ENCODE results near the gene MADD. TPM values are rescaled to one million over a fixed set of nuclear protein-coding genes. Genes with fewer than 3 reads are reported as not detected.

Gene MADD
- total RNA-seq, 1 donor from 2014 or later = 88.1 TPM

DNA sequence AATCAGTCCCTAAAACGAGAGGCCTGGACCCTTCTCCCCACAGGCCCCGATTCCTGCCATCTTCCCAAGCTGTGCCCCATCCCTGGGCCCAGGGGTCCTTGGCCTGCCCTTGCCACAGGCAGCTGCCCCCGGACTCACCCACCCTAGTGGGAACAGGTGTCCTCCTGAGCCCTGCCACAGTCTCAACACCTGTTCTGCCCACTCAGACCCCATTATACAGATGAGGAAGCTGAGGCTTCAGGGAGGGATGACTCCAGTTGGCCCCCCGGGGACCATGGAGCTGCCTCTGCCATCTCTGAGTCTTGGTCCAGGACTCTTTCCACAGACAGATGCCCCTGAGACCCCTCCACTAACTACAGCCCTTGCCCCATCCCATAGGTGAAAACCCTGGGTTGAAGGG lies 66.7 kb downstream of the MADD start:
- intact Hi-C loops (cut with micrococcal nuclease) = no loop called here

DNA sequence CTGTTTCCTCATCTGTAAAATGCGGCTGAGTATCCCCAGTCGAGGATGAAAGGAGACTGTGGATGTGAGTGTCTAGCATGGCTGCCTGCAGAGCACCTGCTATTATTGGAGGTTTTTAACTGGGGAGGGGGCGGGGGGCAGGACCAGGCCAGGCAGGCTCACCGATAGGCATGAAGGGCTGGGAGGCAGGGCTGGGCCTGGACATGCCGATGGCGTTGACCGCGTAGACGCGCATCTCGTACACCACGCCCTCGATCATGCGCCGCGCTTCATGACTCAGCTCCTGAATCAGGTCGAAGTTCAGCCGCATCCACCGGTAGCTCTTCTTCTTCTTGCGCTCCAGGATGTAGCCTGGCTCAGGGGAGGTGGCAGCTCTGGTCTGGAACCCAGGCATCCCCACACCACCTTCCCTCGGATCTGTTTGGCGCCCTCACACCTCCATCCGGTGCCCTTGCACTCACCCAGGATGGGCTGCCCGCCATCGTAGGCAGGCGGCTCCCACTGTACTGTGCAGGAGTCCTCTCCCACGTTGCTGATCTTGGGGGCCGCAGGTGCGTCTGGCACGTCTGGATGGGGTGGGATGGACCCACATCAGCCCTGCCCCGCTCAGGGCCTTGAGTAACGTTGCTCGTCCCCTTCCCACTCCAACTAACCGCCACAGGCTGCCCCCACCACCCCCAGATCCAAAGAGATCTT lies 67.4 kb downstream of the MADD start:
- intact Hi-C loops (cut with micrococcal nuclease) = no loop called here

DNA sequence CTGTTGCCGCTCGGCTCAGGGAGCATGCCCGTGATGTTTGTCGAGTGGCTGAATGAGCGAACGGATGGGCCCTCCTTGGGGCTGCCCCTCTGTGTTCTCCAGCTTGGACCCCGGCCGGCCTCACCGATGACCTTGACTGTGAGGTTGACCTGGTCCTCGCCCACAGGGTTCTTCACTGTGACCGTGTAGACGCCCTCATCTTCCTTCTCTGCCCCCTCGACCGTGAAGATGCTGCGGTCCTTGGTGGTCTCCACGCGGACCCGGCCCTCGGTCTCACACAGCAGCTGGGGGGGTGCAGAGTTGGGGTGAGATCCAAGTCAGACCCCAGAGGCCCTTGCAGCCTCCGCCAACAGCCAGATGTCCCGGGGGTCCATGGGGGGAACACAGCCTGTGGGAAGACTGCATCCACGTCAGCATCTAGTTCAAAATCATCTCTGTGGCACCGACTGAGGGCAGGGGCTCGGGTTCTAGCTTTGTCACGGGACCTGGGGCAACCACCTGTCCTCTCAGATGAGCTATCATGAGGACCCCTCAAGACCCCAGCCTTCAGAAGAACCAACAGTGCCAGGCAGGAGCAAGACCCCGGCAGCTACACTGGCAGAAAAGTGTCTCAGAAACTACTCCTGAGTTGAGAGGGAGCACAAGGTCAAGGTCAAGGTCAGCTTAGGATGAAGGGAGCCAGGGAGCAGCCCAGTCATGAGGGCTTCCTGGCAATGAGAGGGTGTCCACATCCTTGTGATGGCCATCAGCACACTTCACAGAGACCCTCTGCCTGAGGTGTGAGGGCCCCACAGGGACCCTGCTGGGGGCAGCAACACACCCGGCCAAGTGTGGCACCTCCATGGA lies 68.7 kb downstream of the MADD start:
- intact Hi-C loops (cut with micrococcal nuclease) = no loop called here

DNA sequence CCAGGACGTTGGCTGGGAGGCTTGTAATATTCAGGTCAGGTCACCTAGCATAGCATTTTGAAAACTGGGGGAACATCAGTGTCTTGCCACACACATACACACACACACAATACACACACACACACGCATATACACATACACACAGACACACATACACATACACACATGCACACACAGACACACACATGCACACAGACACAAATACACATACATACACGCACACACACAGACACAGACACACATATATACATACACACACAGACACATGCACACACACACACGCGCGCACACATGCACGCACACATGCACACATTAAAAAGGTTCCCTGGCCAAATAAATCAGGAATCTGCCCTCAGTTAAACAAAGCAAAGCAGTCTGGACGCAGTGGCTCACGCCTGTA lies 70.1 kb downstream of the MADD start:
- intact Hi-C loops (cut with micrococcal nuclease) = no loop called here

DNA sequence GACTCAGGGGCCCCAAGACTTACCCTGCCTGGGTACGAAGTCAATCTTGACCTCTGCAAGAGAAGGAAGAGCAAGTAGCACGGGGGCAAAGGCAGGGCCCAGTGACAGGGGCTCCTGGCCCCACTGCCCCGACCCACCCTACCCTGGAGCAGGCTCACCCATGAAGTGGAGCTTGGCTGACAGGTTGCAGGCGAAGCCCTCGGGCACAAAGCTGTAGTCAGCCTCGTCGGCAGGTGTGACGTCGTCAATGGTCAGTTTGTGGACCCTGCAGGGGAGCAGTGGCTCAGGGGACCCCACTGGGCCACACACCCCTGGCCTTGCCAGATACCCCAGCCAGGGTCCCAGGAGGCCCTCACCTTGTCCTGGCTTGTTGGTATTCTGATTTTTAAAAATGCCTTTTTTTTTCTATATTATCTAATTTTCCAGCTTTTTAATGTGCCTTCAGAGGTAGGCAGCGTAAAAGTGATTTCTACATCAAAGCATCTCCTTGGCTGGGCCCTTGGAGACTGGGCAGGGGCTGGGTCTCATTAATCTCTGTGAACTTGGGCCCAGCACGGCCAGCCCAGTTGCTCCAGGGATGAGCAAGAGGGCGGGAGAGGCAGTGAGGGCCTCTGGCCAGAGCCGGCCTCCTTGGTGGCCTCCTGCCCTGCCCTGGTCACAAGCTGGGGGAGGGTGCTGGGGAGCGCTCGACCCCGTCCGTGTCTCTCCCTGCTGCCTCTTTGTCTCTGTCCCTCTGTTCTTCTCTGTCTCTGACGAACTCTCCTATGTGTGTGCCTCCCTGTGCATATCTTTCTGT lies 71.2 kb downstream of the MADD start:
- intact Hi-C loops (cut with micrococcal nuclease) = no loop called here

DNA sequence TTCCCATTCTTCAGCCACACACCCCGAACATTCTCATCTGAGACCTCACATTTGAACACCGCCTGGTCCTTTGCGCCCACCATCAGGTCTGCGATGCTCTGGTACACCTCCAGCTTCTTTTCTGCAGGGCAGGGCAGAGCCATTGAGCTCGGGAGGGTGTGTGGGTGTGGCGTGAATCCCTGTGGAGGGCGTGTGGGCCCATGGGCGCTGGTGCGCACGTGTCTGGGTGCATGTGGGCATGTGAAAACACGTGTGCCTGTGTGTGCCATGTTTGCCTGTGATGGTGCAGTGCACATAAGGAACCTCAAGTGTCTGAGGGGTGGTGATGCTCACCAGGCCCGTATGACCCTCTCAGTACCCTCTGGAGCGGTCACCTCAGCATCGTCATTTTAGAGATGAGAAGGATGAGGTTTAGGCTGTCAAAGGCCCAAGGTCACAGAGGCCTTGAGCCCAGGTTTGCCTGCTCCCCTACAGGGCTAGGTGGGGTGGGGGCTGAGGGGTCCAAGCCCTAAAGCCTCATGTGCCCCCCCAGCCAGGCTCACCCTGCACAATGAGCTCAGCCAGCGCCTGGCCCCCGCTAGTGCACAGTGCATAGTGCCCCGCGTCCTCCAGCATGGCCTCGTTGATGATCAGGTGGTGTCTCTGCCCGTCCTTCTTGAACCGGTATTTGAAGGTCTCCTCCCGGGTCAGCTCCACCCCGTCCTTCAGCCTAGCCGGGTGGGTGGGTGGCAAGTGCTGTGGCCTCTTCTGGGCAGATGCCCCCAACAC lies 72.3 kb downstream of the MADD start:
- intact Hi-C loops (cut with micrococcal nuclease) = no loop called here

DNA sequence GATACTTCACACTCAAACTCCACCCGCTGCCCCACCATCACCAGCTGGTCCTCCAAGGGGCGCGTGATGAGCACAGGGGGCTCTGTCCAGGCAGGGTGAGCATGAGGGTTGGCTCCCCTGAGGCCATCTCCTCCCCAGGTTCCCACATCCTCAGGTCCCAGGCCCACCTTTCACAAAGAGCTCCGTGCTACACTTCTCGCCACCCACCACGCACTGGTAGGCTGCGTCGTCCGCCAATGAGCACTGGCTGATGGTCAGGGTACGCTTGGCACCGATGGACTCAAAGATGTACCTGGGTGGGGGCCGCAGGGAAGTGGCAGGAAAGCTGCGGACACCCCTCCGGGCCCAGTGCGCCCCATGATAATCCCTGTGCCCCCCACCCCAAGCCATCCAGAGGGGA lies 72.9 kb downstream of the MADD start:
- intact Hi-C loops (cut with micrococcal nuclease) = no loop called here

DNA sequence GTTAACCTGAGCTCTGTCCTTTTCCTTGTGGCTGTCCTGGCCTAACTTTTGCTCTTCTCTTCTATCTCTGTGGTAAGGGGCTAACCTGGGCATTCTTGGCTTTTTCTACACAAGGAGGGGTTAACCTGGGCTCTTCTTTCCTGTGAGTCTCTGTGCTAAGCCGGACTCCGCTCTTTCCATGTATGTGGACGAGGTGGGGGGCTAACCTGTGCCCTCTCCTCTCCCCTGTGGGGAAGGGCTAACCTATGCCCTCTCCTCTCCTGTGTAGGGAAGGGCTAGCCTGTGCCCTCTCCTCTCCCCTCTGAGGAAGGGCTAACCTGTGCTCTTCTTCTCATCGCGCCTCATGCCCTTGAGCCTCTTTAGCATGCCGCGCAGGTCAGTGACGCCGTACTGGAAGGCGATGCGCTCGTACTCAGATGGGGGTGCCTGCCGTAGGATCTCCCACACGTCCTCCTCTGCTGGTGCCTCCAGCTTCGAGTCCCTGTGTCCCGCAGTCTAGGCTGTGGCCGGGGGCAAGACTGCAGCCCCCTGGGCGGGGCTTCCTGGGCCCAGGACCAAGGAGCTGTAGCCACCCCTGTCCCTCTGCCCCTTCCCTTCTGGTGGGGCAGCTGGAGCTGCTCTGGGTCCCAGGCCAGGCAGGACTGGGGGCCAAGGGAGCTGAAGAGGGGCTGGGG lies 76.1 kb downstream of the MADD start:
- intact Hi-C loops (cut with micrococcal nuclease) = no loop called here

DNA sequence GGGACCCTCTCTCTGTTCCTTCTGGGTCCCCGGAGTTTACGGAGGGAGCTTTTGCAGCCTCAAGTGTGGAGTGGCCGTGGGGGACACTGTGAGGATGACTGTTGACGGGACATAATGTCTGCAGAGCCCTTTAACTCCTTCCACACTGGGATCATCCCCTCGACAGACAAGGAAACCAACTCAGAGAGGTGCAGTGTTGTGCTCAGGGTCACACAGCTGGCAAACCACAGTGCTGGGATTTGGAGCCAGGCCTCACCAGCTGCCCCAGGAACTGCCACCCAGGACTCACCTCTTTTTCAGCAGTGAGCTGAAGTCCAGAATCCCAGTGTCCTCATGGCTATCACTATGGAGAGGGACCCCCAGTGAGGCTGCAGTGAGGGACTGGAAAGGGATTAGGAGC lies 77.2 kb downstream of the MADD start:
- intact Hi-C loops (cut with micrococcal nuclease) = no loop called here

DNA sequence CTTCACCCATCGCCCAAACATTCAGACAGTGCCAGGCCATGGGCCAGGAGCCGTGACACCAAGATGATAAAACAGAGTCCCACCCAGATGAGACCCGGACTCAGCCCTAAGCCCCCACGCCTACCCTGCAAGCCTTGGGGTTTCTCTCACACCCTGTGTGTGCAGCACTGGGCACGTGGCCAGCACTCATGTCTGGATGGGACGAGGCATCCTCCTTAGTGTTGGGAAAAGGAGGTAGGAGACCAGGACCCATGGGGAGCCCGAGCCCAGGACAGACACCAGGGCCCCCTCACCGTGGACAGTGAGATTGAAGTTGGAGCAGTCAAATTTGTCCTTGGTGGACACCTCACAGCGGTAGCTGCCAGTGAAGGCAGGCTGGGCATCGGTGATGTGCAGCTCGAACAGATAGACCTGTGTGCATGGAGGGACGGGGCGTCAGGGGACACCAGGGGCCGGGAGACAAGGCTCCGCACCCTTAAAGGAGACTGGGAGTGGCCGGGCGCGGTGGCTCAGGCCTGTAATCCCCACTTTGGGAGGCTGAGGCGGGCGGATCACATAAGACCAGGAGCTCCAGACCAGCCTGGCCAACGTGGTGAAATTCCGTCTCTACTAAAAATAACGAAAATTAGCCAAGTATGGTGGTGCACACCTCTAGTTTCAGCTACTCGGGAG lies 78.3 kb downstream of the MADD start:
- intact Hi-C loops (cut with micrococcal nuclease) = no loop called here

DNA sequence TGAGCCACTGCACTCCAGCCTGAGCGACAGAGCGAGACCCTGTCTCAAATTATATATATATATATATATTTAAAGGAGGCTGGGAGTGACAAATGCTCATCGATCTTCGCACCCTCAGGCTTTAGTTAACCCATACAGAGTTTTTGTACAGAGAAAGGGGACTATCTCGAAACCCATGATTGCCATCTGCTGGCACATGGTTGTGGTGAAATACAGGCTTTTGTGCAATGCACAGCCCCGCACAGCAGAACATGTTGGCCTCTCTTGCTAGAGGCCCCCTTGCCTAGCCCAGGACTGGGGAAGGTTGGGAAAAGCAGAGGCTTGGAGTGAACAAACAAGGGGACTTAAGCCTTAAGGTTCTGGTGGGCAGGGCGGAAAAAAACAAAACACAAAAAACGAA lies 78.9 kb downstream of the MADD start:
- intact Hi-C loops (cut with micrococcal nuclease) = no loop called here

DNA sequence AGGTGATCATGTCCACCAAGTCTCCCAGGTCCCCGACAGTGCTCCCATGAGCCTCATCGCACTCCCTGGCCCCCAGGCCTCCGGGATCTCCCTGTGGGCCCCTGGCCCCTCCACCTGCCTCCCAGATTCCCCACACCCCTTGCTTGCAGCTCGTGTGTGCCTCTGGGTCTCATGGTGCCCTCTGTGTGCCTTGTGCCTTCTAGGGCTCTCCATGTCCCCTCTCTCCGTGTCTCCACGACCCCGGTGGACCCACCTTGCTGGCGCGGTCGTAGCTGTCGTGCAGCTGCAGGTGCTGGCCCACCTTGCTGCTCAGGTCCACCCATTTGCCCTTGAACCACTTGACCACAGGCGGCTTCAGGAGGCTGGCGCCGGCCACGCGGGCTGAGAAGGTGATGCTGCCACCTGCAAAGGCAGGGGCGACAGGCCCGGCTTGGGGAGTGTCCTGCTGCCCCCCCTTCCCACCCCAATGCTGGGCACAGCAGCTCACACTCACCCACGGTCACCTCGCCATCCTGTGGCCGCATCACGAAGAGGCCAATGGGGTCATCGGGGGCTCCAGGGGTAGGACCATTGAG lies 79.7 kb downstream of the MADD start:
- intact Hi-C loops (cut with micrococcal nuclease) = loop anchor here (10.0 kb wide), 1 partner anchor 465 kb away; no protein-coding TSS in a partner anchor

DNA sequence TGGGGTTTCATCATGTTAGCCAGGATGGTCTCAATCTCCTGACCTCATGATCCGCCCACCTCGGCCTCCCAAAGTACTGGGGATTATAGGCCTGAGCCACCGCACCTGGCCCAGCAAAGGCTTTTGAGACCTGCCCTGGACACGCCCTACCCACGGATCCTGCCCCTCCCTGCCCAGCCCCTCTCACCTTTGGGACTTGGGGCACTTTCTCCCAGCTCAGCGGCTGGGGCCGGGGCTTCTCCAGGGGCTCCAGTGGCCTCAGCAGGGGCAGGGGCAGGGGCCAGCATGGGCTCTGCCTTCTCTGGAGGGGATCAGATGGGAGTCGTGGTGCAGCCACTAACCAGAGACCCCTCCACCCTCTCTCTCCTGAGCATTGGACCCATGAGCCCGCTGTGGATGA lies 80.4 kb downstream of the MADD start:
- intact Hi-C loops (cut with micrococcal nuclease) = loop anchor here (10.0 kb wide), 1 partner anchor 466 kb away; no protein-coding TSS in a partner anchor

DNA sequence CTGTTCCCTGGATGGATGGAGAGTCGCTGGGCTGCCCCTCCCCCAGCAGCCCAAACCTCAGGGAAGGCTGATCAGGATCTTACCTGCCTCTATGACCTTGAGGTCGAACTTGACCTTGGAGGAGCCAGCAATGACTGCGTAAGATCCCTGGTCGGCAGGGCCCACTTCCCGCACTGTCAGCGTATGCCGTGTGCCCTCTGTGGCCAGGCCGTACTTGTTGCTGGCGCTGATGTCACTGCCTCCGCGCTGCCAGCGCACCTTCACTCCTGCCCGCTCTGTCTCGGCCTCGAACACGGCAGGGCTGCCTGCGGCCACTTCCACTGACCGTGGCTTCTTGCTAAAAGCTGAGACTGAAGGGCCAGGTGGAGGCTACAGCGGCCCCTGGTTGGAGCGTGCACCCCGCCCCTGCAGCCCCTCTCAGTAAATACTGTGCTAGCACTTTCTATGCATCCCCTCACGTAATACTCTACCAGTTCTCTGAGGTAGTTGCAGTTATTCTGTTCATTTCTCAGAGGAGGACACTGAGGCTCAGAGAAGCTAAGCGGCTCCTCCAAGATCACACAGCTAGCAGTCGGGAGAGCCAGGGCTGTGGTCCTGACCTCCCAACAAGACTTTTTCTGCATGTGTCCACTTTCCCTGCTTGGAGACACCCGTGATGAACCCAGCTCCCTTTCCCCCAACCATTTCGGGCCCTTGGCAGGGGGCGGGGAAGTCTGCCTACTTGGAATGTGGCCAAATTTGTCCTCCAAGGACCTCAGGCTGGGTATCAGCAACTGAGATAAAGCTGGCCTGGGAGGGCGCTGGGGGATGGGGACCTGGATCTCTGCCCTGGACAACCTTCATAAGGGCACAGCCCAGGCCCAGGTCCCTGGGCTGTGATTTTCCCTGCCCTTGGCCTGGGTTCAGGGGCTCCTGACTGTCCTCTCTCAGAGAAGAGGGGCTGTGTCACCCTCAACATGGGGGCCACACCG lies 81.5 kb downstream of the MADD start:
- intact Hi-C loops (cut with micrococcal nuclease) = loop anchor here (10.0 kb wide), 1 partner anchor 467 kb away; no protein-coding TSS in a partner anchor

DNA sequence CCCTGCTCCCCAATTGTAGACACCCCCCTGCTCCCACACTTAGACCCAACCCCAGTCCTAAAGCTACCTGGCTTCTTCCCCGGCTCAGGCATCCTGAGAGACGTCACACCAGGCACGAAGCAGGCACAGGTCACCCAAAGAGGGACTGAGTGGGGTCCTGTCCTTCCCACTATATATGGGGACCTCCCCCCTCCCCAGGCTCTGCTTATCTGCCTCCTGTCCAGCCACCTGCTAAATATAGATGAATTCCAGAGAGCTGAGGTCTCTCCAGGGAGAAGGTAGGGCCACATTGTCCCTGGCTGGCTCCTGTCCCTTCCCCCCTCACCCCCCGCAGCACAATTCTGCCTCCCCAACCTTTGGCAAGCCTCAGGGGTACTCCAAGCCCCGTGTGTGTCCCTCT lies 82.6 kb downstream of the MADD start, which contains the start of gene MYBPC3:
MYBPC3 (minus strand) TSS at position 147 of the 400 bp plus-strand sequence; CDS start at position 92, 55 bp downstream.
- intact Hi-C loops (cut with micrococcal nuclease) = loop anchor here (10.0 kb wide), 1 partner anchor 468 kb away; no protein-coding TSS in a partner anchor

DNA sequence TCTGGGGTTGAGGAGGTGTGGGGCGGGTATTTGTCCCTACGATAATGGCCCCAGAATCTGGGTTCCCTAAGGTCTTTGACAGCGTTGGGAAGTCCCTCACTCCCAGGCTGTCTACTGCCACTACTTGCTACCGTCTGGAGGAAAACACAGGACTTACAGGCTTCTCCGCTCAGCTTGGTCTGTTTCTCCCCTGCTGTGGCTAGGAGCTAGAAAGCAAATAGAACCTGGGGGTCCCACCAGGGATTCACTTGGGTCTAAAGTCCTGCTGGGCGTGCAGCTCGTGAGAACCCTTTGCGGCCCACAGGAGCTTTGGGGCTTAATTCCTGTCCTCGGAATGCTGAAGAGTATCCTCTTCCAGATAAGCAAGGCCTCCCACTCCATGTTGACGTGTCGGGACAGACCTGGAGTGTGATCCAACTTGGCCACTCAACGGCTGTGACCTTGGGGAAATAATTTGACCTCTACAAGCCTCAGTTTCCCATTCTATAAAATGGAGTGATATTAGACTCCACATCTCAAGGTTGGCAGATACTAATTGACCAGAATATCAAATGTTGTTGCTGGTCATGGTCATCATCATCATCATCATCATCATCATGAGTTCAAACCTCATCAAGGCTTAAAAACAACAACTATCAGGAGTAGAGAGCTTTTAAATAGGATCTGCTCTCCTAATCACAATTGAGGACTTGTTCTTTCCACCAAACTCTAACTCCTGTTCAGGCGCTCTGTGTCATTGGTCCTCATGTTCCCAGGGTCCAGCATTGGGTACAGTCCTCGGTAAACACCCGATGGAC lies 84.2 kb downstream of the MADD start:
- intact Hi-C loops (cut with micrococcal nuclease) = loop anchor here (10.0 kb wide), 1 partner anchor 469 kb away; no protein-coding TSS in a partner anchor

DNA sequence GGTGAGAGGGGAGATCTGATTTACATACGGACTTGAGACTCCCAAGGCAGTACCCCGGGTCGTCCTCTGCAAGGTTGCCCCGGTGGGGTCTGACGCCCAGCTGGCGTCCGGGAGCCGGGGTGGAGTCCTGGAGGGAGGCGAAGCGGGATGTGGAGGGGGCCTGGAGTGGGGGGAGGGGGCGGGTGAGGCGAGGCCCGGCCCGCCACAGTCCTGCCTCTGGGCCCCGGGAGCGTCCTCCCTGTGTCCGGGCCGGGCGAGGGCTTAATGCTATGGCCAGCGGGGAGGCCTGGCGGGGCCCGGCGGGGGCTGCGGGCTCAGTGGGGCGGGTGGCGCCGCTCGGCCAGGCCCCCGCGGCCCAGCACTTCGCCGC lies 85.0 kb downstream of the MADD start:
- intact Hi-C loops (cut with micrococcal nuclease) = loop anchor here (10.0 kb wide), 1 partner anchor 470 kb away; no protein-coding TSS in a partner anchor
